OCI-LY1 (cell line): ENCODE measurements around the gene ZNF106.

Experiments used
- EZH2 ChIP-seq: fragments of 200-600 bp; sonication (generic), shearing (Covaris generic); IDR thresholded peaks from 2 replicates; pipeline ENCODE4 v1.8.0; 2017; ENCODE audit warnings: borderline replicate concordance, mixed run types, mild to moderate bottlenecking, antibody characterized with exemption, low read length, moderate library complexity, mixed read lengths
- TF ChIP-seq, protein P1 (sequence below): fragments of 200-600 bp; sonication (generic), shearing (Covaris generic); IDR thresholded peaks from 2 replicates; pipeline ENCODE4 v1.5.1; 2017; ENCODE audit warnings: mild to moderate bottlenecking, antibody characterized with exemption, low read length, moderate library complexity, mixed read lengths

DNA sequence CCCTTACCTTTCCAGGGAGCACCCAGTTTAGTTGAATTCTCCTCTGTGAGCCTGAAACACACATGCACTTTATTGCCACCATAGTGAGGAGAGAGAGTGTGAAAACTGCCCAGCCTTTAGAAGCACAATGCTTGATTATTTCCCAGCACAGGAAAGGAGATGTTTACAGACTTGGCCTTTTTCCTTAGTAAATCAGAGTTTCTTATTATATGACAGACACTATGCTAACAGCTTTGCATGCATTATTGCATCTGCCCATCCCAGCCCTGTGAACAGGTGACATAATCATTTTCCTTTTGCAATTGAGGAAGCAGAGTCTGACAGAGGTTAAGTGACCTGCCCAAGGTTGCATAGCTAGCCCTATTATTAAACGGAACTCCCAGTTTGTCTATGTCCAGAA, 95.1 kb downstream of the ZNF106 start:
- TF ChIP-seq, protein P1, sequence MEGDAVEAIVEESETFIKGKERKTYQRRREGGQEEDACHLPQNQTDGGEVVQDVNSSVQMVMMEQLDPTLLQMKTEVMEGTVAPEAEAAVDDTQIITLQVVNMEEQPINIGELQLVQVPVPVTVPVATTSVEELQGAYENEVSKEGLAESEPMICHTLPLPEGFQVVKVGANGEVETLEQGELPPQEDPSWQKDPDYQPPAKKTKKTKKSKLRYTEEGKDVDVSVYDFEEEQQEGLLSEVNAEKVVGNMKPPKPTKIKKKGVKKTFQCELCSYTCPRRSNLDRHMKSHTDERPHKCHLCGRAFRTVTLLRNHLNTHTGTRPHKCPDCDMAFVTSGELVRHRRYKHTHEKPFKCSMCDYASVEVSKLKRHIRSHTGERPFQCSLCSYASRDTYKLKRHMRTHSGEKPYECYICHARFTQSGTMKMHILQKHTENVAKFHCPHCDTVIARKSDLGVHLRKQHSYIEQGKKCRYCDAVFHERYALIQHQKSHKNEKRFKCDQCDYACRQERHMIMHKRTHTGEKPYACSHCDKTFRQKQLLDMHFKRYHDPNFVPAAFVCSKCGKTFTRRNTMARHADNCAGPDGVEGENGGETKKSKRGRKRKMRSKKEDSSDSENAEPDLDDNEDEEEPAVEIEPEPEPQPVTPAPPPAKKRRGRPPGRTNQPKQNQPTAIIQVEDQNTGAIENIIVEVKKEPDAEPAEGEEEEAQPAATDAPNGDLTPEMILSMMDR: no peak
- no peak for TF ChIP-seq EZH2
